Common myeloid progenitor, CD34-positive (primary cell): ENCODE results near the gene PCP4.
"Not testable (repeated sequence)": the region's sequence is repeated elsewhere in the genome, so short reads cannot be mapped to it uniquely, and the experiment has no call there.

Source experiments
- CTCF ChIA-PET: fragments of 350-600 bp; sonication (Branson Sonifier 250); formaldehyde crosslinking; loops from one replicate; lab custom pipeline; 2021; ENCODE audit warnings: antibody characterized with exemption; lab: Charles Lee
- POLR2A ChIA-PET: fragments of 350-600 bp; sonication (Branson Sonifier 250); formaldehyde crosslinking; loops from one replicate; lab custom pipeline; 2021; ENCODE audit warnings: antibody characterized with exemption; lab: Charles Lee
- DNase-seq, 3 donors: peaks; one replicate each; pipeline versions ENCODE4 v3.0.0 to v3.0.0-alpha.2; 2013
- H3K27ac ChIP-seq, 2 experiments: 1 replicate in 1 of 2; 2 replicates in 1 of 2; pipeline ENCODE4 v1.7.0; 2013; ENCODE audit warnings: inconsistent platforms in 2 of 2, low read length in 2 of 2, mild to moderate bottlenecking in 2 of 2, low read depth in 1 of 2, moderate library complexity in 1 of 2; ENCODE audit not compliant: severe bottlenecking in 2 of 2, insufficient read depth in 1 of 2, poor library complexity in 1 of 2
- H3K27me3 ChIP-seq, 5 experiments: replicated peaks in 2 of 5; 1 replicate in 3 of 5; 2 replicates in 2 of 5; pipeline versions ENCODE4 v1.6.1 to v1.7.0; 2013; ENCODE audit warnings: low read length in 4 of 5, mild to moderate bottlenecking in 2 of 5, moderate library complexity in 2 of 5, inconsistent platforms in 1 of 5; ENCODE audit not compliant: insufficient read depth in 5 of 5, control insufficient read depth in 4 of 5
- H3K36me3 ChIP-seq, 4 experiments: 1 replicate in 2 of 4; 2 replicates in 2 of 4; pipeline versions ENCODE4 v1.6.1 to v1.7.0; 2013; ENCODE audit warnings: low read length in 3 of 4, control low read depth in 1 of 4, mild to moderate bottlenecking in 1 of 4; ENCODE audit not compliant: control insufficient read depth in 4 of 4, insufficient read depth in 4 of 4
- H3K4me1 ChIP-seq, 4 experiments: 1 replicate in 3 of 4; 2 replicates in 1 of 4; pipeline versions ENCODE4 v1.6.1 to v1.7.1; 2013; ENCODE audit warnings: low read length in 3 of 4, mild to moderate bottlenecking in 3 of 4, control low read depth in 1 of 4, inconsistent platforms in 1 of 4, moderate library complexity in 1 of 4; ENCODE audit not compliant: control insufficient read depth in 4 of 4, insufficient read depth in 4 of 4; ENCODE audit errors: control extremely low read depth in 1 of 4
- H3K4me3 ChIP-seq, 7 experiments: 1 replicate in 4 of 7; 2 replicates in 3 of 7; pipeline versions ENCODE4 v1.5.1 to v1.7.0; 2013; ENCODE audit warnings: mild to moderate bottlenecking in 7 of 7, low read length in 6 of 7, moderate library complexity in 6 of 7, inconsistent platforms in 2 of 7, low read depth in 2 of 7, control low read depth in 1 of 7; ENCODE audit not compliant: insufficient read depth in 4 of 7, control insufficient read depth in 1 of 7; ENCODE audit errors: extremely low read depth in 1 of 7
- H3K9me3 ChIP-seq, 5 experiments: 1 replicate in 4 of 5; 2 replicates in 1 of 5; pipeline versions ENCODE4 v1.6.1 to v1.7.1; 2013; ENCODE audit warnings: low read length in 4 of 5, mild to moderate bottlenecking in 2 of 5, inconsistent platforms in 1 of 5, low read depth in 1 of 5, moderate library complexity in 1 of 5; ENCODE audit not compliant: control insufficient read depth in 4 of 5, insufficient read depth in 2 of 5; ENCODE audit errors: control extremely low read depth in 1 of 5
- WGBS: methylation state at CpG from one replicate; pipeline ENCODE4 v1.1.5; 2013; ENCODE audit not compliant: insufficient coverage; 5-methylcytosine and 5-hydroxymethylcytosine counted together

PCP4 gene

DNA sequence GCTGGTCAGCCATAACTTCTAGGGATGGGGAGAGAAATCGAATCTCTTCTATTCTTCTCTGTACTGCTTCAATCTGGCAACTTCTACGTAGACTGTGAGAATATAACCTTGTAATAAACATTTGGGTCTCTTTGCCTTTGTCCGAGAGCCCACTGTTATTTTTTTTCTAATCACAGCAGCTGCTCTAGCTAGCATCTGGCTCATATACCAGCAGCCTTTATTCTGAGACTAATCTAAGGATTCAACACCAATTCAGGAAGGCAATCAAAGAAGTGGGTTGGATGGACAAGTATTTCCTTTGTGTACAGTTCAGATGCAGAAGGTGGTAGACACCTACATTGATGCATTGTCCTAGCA, 15.6 kb downstream of the PCP4 start:
- Histone ChIP-seq H3K36me3 (no peaks in the 10 kb centered on the region), H3K4me1 (no peaks in the 10 kb centered on the region), H3K27ac (no peak overlapping the region), H3K27me3 (peaks cover 0 to 13% (median 3%) of the 10 kb centered on the region in 5 experiments), H3K4me3 (no peak overlapping the region), H3K9me3 (no peaks in the 10 kb centered on the region)
- no peak for DNase-seq
- ChIA-PET POLR2A (no interaction called here), CTCF (interaction anchor here (2.4 kb wide), 1 partner anchor 15 kb away, joined by 5 read pairs; the partner anchor contains the start of gene PCP4)
- 100% methylated on average over 1 of the region's 3 CpGs for WGBS

DNA sequence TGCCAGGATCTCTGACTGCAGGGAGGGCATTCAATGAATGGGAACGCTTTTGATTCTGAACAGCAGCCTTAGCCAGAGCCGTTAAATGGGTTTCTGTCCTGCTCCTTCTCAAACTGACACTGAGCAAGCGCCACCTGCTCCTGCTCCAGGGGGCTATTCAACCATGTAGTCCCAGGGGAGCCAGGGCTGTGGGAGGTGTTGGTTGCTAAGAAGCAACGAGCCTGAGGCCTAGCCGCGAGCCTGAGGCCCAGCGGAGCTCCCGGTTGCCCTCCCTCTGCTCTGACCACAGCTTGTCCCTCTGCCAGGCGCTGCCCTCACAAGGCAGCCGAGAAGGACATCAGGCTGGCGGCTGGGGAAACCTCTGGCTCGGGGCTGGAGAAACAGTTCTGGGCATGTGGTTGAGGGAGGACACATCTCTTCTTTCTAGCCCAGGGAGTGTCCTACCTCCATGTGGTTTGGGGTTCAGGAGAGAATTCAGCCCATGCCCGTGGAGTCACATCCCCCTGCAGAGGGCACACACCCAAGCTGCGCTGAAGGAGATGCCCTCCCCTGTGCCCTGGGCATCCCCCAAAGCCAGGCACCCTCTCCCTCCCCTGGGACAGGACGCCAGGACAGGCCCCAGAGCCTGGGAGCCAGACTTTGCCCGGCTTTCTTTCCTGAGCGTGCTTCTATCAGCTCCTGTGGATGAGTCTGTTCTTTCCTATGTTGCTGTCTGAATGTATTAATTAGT, 18.0 kb downstream of the PCP4 start:
- Histone ChIP-seq H3K4me1 (no peaks in the 10 kb centered on the region), H3K4me3 (no peak overlapping the region), H3K27ac (no peak overlapping the region), H3K36me3 (no peaks in the 10 kb centered on the region), H3K9me3 (no peaks in the 10 kb centered on the region), H3K27me3 (peaks cover 0 to 15% (median 7%) of the 10 kb centered on the region in 5 experiments)
- POLR2A ChIA-PET = no interaction called here
- WGBS = 89% methylated on average over 14 of the region's 17 CpGs
- CTCF ChIA-PET = no interaction called here
- DNase-seq = no peak

DNA sequence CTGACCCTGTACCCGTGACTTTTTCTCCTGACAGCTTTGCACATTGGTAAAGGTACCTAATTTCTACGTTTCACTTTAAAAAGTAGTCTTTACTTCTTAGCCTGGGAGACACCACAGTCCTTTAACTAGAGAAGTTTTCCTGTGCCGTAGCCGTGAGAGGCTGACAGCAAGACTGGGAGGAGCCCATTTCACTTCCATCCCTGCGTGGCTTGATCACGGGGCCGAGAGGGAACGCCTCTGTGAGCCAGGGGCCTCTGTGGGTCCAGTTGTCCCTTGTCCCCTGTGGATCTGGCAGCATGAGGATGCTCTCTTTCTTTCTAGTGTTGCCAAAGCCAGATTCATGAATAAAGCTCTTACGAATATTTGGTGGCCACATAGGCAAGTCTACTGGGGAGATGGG, 21.6 kb downstream of the PCP4 start:
- 88% methylated on average over 8 of the region's 9 CpGs for WGBS

DNA sequence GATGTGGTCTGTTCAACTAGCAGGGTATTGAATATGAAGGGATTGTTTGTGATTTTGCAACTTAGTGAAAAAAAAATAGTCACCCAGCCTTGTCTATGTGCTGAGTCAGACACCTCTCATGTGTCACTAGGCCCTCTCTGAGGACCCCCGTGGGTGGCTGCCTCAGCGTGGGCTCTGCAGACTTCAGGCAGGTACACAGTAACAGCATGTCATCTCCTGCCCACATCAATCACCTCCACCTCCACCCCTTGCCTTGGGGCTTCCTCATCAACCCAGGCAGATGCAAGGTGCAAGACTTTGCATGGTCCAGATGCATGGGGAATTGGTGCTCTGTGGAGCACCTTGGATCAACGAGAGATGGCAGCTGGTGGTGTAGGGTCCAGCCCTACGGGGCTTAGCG, 23.9 kb downstream of the PCP4 start:
- Histone ChIP-seq H3K27ac (no peak overlapping the region), H3K9me3 (no peaks in the 10 kb centered on the region), H3K36me3 (no peaks in the 10 kb centered on the region), H3K4me3 (no peak overlapping the region), H3K27me3 (peaks cover 0 to 6% (median 4%) of the 10 kb centered on the region in 5 experiments), H3K4me1 (no peaks in the 10 kb centered on the region)
- WGBS = 86% methylated on average over 4 of the region's 5 CpGs
- CTCF ChIA-PET = no interaction called here
- POLR2A ChIA-PET = no interaction called here
- no peak for DNase-seq

More for the DNA sequence above, 21.6 kb downstream of the PCP4 start:
- Histone ChIP-seq H3K27me3 (peaks cover 0 to 9% (median 7%) of the 10 kb centered on the region in 5 experiments), H3K9me3 (no peaks in the 10 kb centered on the region), H3K4me1 (no peaks in the 10 kb centered on the region), H3K4me3 (no peak overlapping the region), H3K27ac (no peak overlapping the region), H3K36me3 (no peaks in the 10 kb centered on the region)
- POLR2A ChIA-PET = no interaction called here
- CTCF ChIA-PET = no interaction called here
- no peak for DNase-seq

DNA sequence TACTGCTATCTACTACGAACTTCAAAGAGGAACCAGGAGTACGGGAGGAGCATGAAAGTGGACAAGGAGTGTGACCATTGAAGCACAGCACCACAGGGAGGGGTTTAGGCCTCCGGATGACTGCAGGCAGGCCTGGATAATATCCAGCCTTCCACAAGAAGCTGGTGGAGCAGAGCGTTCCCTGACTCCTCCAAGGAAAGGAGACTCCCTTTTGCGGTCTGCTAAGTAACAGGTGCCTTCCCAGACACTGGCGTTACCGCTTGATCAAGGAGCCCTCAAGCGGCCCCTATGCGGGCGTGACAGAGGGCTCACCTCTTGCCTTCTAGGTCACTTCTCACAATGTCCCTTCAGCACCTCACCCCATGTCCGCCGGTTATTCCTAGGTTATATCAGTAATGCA, 24.6 kb downstream of the PCP4 start:
- H3K27ac ChIP-seq, H3K4me3 ChIP-seq, H3K9me3 ChIP-seq, DNase-seq, H3K4me1 ChIP-seq, POLR2A ChIA-PET, H3K27me3 ChIP-seq, CTCF ChIA-PET, H3K36me3 ChIP-seq: not testable (repeated sequence)
- WGBS = 100% methylated on average over 2 of the region's 12 CpGs

DNA sequence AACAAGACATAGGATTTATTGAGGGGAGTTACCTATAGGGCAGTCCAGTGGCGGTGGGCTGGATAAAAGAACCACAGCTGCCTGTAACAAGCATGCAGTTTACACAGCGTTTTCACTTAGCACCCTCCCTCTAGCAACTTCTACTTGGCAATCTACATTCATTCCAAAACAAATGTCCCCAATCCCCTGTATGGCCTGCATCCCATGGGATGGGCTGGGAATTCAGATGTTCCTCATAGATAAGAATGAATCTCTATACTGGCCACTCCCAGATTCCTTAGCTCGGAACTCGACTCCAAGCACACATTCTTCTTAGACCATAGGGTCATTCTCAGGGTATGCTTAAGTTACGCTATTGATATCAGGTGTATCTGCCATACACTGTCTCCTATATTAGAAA, 33.3 kb downstream of the PCP4 start:
- 83% methylated on average over 1 of the region's 5 CpGs for WGBS

DNA sequence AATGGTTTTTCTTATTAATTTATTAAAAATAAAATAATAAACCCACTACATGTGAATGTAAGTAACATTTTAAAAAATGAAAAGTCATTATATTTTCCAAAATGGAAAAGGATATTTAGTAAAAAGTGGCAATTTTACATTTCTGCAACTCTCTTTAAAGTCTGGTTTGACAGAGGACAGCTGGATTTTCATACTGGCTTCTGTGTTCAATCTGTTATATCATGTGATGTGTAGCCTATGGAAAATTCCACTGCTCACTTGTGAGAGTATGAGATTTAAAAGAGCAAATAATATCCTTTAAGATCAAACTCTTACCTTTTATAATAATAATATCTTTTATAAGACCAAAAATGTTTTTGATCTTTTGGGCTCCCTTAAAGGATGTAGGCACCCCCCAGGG, 33.7 kb downstream of the PCP4 start:
- Histone ChIP-seq H3K27me3 (peaks cover 0 to 5% (median 0%) of the 10 kb centered on the region in 5 experiments), H3K4me1 (no peaks in the 10 kb centered on the region), H3K9me3 (no peaks in the 10 kb centered on the region), H3K36me3 (no peaks in the 10 kb centered on the region), H3K27ac (no peak overlapping the region), H3K4me3 (no peak overlapping the region)
- ChIA-PET POLR2A (no interaction called here), CTCF (no interaction called here)
- DNase-seq = no peak

More for the DNA sequence above, 33.3 kb downstream of the PCP4 start:
- ChIA-PET POLR2A (no interaction called here), CTCF (no interaction called here)
- Histone ChIP-seq H3K27me3 (peaks cover 0 to 5% (median 0%) of the 10 kb centered on the region in 5 experiments), H3K9me3 (no peaks in the 10 kb centered on the region), H3K27ac (no peak overlapping the region), H3K4me3 (no peak overlapping the region), H3K4me1 (no peaks in the 10 kb centered on the region), H3K36me3 (no peaks in the 10 kb centered on the region)
- DNase-seq = no peak
